ENCODE measurements around the gene GLA.

Gene GLA

DNA sequence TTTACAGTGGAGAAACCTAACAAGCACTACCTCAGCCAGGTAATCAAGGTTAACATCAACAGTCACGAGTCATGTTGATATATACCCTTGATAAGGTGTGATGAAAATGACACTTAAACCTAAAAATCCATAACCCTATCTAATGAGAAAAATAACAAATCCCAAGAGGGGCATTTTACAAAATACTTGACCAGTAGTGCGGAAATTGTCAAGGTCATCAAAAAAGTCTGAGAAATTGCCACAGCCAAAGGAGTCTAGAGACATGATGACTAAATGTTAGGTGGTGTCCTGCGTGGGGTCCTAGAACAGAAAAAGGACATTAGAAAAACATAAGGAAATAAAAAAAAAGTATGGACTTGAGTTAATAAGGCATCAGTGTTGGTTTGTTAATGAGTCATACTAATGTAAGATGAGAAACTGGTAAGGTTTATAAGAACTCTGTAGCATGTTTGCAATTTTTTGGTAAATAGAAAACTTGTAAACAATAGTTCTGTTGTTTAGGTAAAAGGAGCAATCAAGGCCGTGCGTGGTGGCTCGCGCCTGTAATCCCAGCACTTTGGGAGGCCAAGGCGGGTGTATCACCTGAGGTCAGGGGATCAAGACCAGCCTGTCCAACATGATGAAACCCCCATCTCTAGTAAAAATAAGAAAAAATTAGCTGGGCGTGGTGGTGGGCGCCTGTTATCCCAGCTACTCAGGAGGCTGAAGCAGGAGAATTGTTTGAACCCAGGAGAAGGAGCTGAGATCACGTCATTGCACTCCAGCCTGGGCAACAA, 14.0 kb downstream of the GLA start:
- Histone ChIP-seq H3K9me3 (ENCODE audit: insufficient read depth, low read length, severe bottlenecking) (no peaks in the 10 kb centered on the region), H3K36me3 (ENCODE audit: insufficient read depth, low read length) (peaks cover 39% of the 10 kb centered on the region), H3K27me3 (ENCODE audit: insufficient read depth, low read length, poor library complexity) (no peaks in the 10 kb centered on the region), H3K4me1 (ENCODE audit: insufficient read depth, low read length) (peaks cover 31% of the 10 kb centered on the region), H3K9ac (ENCODE audit: low read depth, low read length) (no peak overlapping the region), H3K27ac (ENCODE audit: low read length) (no peak overlapping the region), H4K20me1 (ENCODE audit: insufficient read depth, low read length) (no peaks in the 10 kb centered on the region; the same call in 1 of the 2 replicates), H2AFZ (ENCODE audit: low read depth, low read length) (no peak overlapping the region), H3K4me2 (ENCODE audit: insufficient read depth, low read length) (peak overlapping the region; percentile 79; the same call in 1 of the 2 replicates), H3K79me2 (ENCODE audit: insufficient read depth, low read length) (peaks cover 25% of the 10 kb centered on the region), H3K4me3 (ENCODE audit: low read depth in 1 of 2, low read length in 2 of 2) (no peak overlapping the region)
- ATAC-seq (ENCODE audit: insufficient read depth, low read depth) (no peak), DNase-seq (no peak)
- no peak for TF ChIP-seq CTCF (IDR thresholded peaks at IDR 0.05; ENCODE audit: borderline replicate concordance, extremely low read depth, low read length, poor library complexity, severe bottlenecking)
- TF ChIP-seq EZH2 (IDR thresholded peaks at IDR 0.05; ENCODE audit: borderline replicate concordance, low read depth, low read length, severe bottlenecking): no peak

DNA sequence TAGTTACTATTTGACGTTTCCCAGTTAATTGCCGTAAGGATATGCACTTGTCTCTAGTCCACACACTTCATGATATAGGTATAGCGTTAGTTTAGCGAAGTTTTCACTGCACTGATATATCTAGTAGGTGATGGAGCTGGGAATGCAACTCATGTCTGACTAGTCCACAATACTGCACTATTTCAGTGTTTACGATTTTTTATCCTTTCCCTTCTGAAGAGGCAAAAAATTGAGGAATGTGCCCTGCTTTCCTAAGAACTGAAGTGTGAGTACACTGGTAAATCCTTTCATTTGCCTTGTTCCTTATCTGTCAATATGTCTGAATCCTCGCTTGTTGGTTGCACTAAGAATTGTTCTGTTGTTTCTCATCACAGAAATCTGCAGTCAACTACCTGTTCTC, 15.9 kb downstream of the GLA start:
- H3K36me3 ChIP-seq (ENCODE audit: insufficient read depth, low read length): peaks cover 39% of the 10 kb centered on the region
- H3K27me3 ChIP-seq (ENCODE audit: insufficient read depth, low read length, poor library complexity): no peaks in the 10 kb centered on the region
- H4K20me1 ChIP-seq (ENCODE audit: insufficient read depth, low read length): no peaks in the 10 kb centered on the region; the same call in 1 of the 2 replicates
- H3K9me3 ChIP-seq (ENCODE audit: insufficient read depth, low read length, severe bottlenecking): no peaks in the 10 kb centered on the region
- H3K4me1 ChIP-seq (ENCODE audit: insufficient read depth, low read length): peaks cover 31% of the 10 kb centered on the region
- H3K9ac ChIP-seq (ENCODE audit: low read depth, low read length): peak overlapping the region; percentile 69
- H3K4me3 ChIP-seq (ENCODE audit: low read depth in 1 of 2, low read length in 2 of 2): peak overlapping the region; percentile 54 to 70; a peak in 3 of 4 replicates
- peak overlapping the region; percentile 69 for H3K27ac ChIP-seq (ENCODE audit: low read length)
- no peak for TF ChIP-seq EZH2 (IDR thresholded peaks at IDR 0.05; ENCODE audit: borderline replicate concordance, low read depth, low read length, severe bottlenecking)
- no peak for TF ChIP-seq CTCF (IDR thresholded peaks at IDR 0.05; ENCODE audit: borderline replicate concordance, extremely low read depth, low read length, poor library complexity, severe bottlenecking)
- ATAC-seq (ENCODE audit: insufficient read depth, low read depth): no peak
- H3K4me2 ChIP-seq (ENCODE audit: insufficient read depth, low read length): peak overlapping the region; percentile 79
- DNase-seq: no peak
- peaks cover 25% of the 10 kb centered on the region for H3K79me2 ChIP-seq (ENCODE audit: insufficient read depth, low read length)
- H2AFZ ChIP-seq (ENCODE audit: low read depth, low read length): no peak overlapping the region

DNA sequence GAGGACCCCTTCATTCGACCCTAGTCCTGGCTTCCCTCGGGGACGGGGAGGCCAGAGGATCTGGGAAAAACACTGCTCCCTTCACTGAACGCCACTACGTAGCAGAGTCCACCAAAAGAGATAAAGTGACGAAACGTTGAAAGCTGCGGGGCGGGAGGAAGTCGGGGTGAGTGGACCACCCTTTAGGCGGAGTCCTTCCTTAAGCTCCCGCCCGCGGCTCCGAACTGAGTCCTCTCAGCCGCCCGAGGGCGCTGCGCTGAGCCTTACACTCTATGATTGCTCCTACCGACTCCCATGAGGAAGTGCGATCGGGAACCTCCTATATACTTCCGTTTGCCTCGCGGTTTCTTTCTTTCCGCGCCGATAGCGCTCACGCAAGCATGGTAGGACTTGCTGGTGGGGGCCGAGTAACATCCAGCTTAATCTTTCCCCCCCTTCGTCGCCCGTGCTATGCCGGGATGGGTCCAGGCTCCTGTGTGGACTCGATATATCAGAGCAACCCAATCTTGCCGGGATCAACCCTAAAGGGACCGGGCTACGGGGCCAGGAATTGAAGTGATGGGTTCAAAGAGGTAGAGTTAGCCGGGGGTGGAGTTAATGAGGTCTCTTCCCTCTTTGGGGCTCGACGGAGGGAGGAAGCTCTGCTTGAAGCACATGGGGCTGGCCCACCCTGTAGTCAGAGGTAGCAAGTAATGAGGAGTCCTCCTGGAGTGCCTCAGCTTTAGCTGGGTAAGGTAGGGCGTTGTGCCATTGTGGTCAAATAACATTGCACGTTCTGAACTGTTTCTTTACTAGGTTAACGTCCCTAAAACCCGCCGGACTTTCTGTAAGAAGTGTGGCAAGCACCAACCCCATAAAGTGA, 16.8 kb downstream of the GLA start, which contains the start of gene RPL36A:
Gene RPL36A, plus strand, starts transcription at position 348 of the 862 bp plus-strand sequence. Its CDS starts 33 bp downstream, at position 381.
- DNase-seq (peak; percentile 91), ATAC-seq (ENCODE audit: insufficient read depth, low read depth) (peak; percentile 97)
- peak within 1 kb of the TSS; percentile 69 for H3K9ac ChIP-seq (ENCODE audit: low read depth, low read length)
- H3K27me3 ChIP-seq (ENCODE audit: insufficient read depth, low read length, poor library complexity): no peaks in the 10 kb centered on the region
- H3K4me2 ChIP-seq (ENCODE audit: insufficient read depth, low read length): peak within 1 kb of the TSS; percentile 79
- peak within 1 kb of the TSS; percentile 54 to 70; a peak in 3 of 4 replicates for H3K4me3 ChIP-seq (ENCODE audit: low read depth in 1 of 2, low read length in 2 of 2)
- no peaks in the 10 kb centered on the region for H3K9me3 ChIP-seq (ENCODE audit: insufficient read depth, low read length, severe bottlenecking)
- peak within 1 kb of the TSS; percentile 95 for H2AFZ ChIP-seq (ENCODE audit: low read depth, low read length)
- peaks cover 25% of the 10 kb centered on the region for H3K79me2 ChIP-seq (ENCODE audit: insufficient read depth, low read length)
- peak within 1 kb of the TSS; percentile 81 for H3K27ac ChIP-seq (ENCODE audit: low read length)
- H3K36me3 ChIP-seq (ENCODE audit: insufficient read depth, low read length): peaks cover 39% of the 10 kb centered on the region
- TF ChIP-seq CTCF (IDR thresholded peaks at IDR 0.05; ENCODE audit: borderline replicate concordance, extremely low read depth, low read length, poor library complexity, severe bottlenecking): peak; percentile 82
- no peak for TF ChIP-seq EZH2 (IDR thresholded peaks at IDR 0.05; ENCODE audit: borderline replicate concordance, low read depth, low read length, severe bottlenecking)
- H3K4me1 ChIP-seq (ENCODE audit: insufficient read depth, low read length): peaks cover 31% of the 10 kb centered on the region
- no peaks in the 10 kb centered on the region; the same call in 1 of the 2 replicates for H4K20me1 ChIP-seq (ENCODE audit: insufficient read depth, low read length)

Data from DND-41 (cell line).